ACC112 (cell line): ENCODE results near the gene PLCL1.

Source experiments
- H2AFZ ChIP-seq: fragments of 200-600 bp; sonication (generic); one replicate; pipeline ENCODE4 v1.6.0; 2017; ENCODE audit warnings: antibody characterized with exemption, low read length; ENCODE audit not compliant: unreplicated experiment
- H3K27ac ChIP-seq: fragments of 200-600 bp; sonication (generic); 2 replicates; pipeline ENCODE4 v1.5.1; 2014; ENCODE audit warnings: low read depth, mild to moderate bottlenecking, antibody characterized with exemption, low read length, moderate library complexity
- H3K27me3 ChIP-seq: fragments of 200-600 bp; sonication (generic); 2 replicates; pipeline ENCODE4 v1.6.1; 2014; ENCODE audit warnings: mild to moderate bottlenecking, antibody characterized with exemption, low read length, moderate library complexity, mixed read lengths; ENCODE audit not compliant: insufficient read depth
- H3K36me3 ChIP-seq: fragments of 200-600 bp; sonication (generic); 2 replicates; pipeline ENCODE4 v1.6.1; 2016; ENCODE audit warnings: mild to moderate bottlenecking, antibody characterized with exemption, low read length, moderate library complexity, mixed read lengths; ENCODE audit not compliant: insufficient read depth
- H3K4me1 ChIP-seq: fragments of 200-600 bp; sonication (generic); one replicate; pipeline ENCODE4 v1.6.1; 2016; ENCODE audit warnings: low read length, mixed read lengths; ENCODE audit not compliant: insufficient read depth, unreplicated experiment, control insufficient read depth
- H3K4me3 ChIP-seq: fragments of 200-600 bp; sonication (generic); 2 replicates; pipeline ENCODE4 v1.5.1; 2014; ENCODE audit warnings: mild to moderate bottlenecking, low read depth, low read length
- H3K79me2 ChIP-seq: fragments of 200-600 bp; sonication (generic); one replicate; pipeline ENCODE4 v1.6.0; 2016; ENCODE audit warnings: low read length; ENCODE audit not compliant: control insufficient read depth, unreplicated experiment, insufficient read depth

The PLCL1 gene

DNA sequence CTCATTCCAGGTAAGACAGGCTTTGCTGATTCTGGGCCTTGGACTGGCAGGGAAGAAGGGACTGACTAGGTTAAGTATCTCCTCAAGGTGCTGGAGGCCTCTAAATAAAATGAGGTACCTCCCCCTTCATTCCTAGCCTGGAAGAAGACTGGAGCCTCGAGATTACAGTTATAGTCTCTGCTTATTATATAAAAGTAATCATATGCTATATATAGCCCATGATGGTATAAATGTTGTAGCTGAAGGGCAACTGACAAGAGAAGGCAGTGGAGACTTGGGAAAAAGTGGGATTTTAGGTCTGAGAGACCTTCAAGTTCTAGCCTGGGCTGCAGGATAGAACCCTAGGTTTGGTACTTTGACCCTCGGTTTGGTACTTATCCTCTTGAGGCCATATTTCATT is 248.3 kb downstream of the PLCL1 start:
- Histone ChIP-seq H3K79me2 (no peaks in the 10 kb centered on the region), H2AFZ (no peak overlapping the region), H3K27ac (no peak overlapping the region), H3K4me3 (no peak overlapping the region), H3K36me3 (no peaks in the 10 kb centered on the region), H3K4me1 (no peaks in the 10 kb centered on the region), H3K27me3 (no peaks in the 10 kb centered on the region)

DNA sequence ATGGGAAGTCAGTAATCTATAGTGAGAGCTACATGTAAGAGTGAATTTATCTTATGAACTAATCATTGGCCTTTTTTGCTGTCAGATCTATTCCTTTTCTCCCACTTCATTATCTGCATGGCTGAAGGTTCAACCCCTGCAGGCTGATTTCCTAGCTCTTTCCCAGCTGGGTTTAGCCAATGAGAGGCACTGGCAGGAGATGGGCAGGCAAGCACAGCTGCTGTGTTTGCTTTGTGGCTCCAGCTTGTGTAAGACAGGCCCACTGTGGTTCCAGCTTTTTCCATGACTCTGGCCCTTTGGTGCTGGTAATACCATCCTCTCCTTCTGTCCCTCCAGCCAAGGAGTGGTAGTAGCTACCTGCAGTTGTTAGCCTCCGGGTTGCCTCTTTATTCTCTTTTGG is 248.8 kb downstream of the PLCL1 start:
- Histone ChIP-seq H3K4me1 (no peaks in the 10 kb centered on the region), H3K27ac (no peak overlapping the region)

DNA sequence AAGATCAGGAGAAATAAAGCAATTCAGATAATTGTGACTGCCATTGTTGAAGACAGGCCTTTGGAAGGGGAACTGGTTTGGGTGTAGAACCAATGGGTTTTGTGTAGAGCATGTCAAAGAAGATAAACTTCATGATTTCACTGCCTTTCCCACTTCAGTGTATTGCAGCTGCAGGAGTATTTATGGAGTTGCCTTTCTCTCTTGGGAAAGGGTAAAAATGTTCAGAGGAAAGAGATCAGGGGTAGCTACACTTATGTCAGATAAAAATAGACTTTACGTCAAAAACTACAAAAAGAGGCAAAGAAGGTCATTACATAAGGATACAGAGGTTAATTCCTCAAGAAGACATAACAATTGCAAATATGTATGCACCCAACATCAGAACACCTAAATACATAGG is 249.4 kb downstream of the PLCL1 start:
- H2AFZ ChIP-seq, result no peak overlapping the region
- H3K4me3 ChIP-seq, result no peak overlapping the region
- H3K27me3 ChIP-seq, result no peaks in the 10 kb centered on the region
- no peaks in the 10 kb centered on the region for H3K4me1 ChIP-seq
- H3K79me2 ChIP-seq, result no peaks in the 10 kb centered on the region
- H3K36me3 ChIP-seq, result no peaks in the 10 kb centered on the region
- no peak overlapping the region for H3K27ac ChIP-seq

More for the DNA sequence above, 248.8 kb downstream of the PLCL1 start:
- Histone ChIP-seq H3K27me3 (no peaks in the 10 kb centered on the region), H3K79me2 (no peaks in the 10 kb centered on the region), H3K4me3 (no peak overlapping the region), H3K36me3 (no peaks in the 10 kb centered on the region), H2AFZ (no peak overlapping the region)

DNA sequence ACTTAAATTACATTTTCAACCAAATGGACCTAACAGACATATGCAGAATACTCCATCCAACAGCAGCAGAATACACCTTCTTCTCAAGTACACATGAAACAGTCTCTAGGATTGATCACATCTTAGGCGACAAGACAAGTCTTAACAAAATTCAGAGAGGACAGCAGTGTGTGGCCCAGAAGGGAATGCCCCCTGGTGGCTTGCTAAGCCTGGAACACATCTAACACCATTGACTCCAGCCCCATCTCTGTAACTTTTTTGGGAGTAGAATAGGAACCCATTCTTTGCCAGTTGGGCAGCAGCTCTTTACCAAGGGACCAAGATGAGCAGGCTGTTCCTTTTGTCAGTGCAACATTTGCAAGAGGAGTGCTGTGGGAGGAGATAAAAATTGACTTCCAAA is 249.9 kb downstream of the PLCL1 start:
- H3K79me2 ChIP-seq, result no peaks in the 10 kb centered on the region
- H2AFZ ChIP-seq, result no peak overlapping the region
- no peak overlapping the region for H3K27ac ChIP-seq
- H3K36me3 ChIP-seq, result no peaks in the 10 kb centered on the region
- H3K4me1 ChIP-seq, result no peaks in the 10 kb centered on the region
- H3K27me3 ChIP-seq, result no peaks in the 10 kb centered on the region
- H3K4me3 ChIP-seq, result no peak overlapping the region

DNA sequence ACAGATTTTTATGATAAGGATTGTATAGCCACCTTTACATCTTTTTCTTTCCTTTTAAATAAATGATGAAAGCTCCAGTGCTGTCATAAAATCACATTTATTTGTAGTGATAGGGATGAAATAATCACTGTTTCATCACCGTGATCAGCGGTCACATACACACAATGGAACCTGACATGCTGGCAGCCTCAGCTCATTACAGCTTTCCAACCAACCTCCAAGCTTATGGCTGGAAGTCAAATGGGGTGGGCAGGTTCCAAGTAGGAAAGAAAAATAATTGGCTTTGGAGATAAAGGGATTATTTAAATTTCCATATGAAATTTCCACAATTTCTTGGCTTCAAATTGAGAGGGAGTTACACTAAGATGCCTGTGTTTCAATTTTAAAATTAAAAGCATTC is 251.3 kb downstream of the PLCL1 start:
- H3K27ac ChIP-seq, result no peak overlapping the region
- H3K79me2 ChIP-seq, result no peaks in the 10 kb centered on the region
- H3K4me3 ChIP-seq, result no peak overlapping the region
- no peaks in the 10 kb centered on the region for H3K4me1 ChIP-seq
- no peaks in the 10 kb centered on the region for H3K27me3 ChIP-seq
- no peaks in the 10 kb centered on the region for H3K36me3 ChIP-seq
- no peak overlapping the region for H2AFZ ChIP-seq

DNA sequence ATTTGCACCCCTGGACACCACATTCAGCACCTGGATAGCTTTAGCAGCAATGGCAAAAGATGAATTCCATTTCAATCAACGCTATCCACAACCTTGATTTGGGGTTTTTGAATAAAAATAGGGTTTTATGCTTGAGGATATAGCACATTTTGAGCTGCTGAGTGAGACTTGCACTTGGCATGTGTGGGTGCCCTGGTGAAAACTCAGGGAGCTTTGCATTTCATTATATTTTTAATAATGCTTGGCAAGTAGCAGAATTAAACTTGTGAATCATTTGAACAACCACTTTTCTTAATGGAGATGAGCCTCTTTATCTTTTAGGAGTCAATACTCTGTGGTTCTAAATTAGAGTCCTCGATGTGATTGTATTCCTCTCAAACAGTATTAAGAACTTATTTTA is 252.4 kb downstream of the PLCL1 start:
- no peak overlapping the region for H3K27ac ChIP-seq
- H3K4me1 ChIP-seq, result no peaks in the 10 kb centered on the region
- no peak overlapping the region for H2AFZ ChIP-seq
- no peaks in the 10 kb centered on the region for H3K36me3 ChIP-seq
- no peaks in the 10 kb centered on the region for H3K27me3 ChIP-seq
- no peak overlapping the region for H3K4me3 ChIP-seq
- no peaks in the 10 kb centered on the region for H3K79me2 ChIP-seq

DNA sequence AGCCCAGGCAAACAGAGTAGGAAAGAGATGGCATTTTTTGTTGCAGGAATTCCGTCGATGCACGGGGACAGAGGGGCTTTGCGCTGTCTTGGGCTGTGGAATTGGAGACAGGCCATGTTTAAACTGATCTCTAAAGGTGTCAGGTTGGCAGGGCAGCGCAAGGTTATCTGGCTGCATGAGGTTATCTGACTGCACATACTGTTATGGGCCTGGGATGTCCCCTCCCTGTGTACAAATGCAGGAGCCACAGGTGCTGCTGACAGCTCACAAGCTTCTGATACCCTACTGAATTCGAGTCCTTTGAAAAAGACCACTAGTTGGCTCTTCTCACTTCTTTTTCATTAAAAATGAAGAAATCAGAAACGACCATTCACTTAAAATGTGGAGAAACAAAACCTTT is 255.4 kb downstream of the PLCL1 start:
- Histone ChIP-seq H3K79me2 (no peaks in the 10 kb centered on the region), H3K27me3 (no peaks in the 10 kb centered on the region), H3K4me1 (no peaks in the 10 kb centered on the region), H3K4me3 (no peak overlapping the region), H3K27ac (no peak overlapping the region), H2AFZ (no peak overlapping the region), H3K36me3 (no peaks in the 10 kb centered on the region)

DNA sequence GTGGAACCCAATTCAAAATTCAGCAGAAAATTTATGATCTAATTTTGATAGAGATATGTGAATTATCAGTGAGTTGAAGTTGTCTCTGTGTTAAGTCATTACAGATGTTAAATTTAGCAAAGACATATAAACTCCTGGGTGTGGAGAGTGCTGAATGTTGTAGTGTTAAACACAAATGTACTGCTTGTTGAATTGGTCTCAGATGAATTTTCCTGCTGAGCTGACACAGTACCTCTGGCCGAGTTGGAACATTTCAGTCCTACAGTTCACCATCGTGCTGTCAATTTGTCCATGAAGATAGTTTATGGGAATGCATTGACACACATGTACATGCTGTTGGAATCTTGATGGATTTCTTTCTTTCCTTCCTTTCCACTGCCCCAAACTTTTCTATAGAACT is 255.9 kb downstream of the PLCL1 start:
- no peaks in the 10 kb centered on the region for H3K4me1 ChIP-seq
- no peak overlapping the region for H3K4me3 ChIP-seq
- no peak overlapping the region for H3K27ac ChIP-seq
- no peaks in the 10 kb centered on the region for H3K27me3 ChIP-seq
- H3K36me3 ChIP-seq, result no peaks in the 10 kb centered on the region
- H3K79me2 ChIP-seq, result no peaks in the 10 kb centered on the region
- no peak overlapping the region for H2AFZ ChIP-seq

DNA sequence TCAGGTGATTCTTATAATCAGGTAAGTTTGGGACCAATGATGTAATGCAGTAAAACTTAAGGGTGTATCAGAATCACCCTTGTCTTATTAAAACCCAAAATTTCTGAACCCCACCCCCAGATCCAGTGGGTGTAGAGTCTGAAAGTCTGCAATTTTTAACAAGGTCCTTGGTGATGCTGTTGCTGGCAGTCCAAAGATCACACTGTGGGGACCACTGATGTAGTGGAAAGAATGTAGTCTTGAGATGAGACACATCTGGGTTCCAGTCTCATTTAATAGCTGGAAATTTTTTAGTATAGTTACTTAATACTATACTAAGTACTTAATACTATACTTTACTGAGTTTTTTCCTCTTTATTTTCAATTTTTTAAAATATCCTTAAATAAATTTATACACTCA is 258.4 kb downstream of the PLCL1 start:
- H3K4me1 ChIP-seq, result no peaks in the 10 kb centered on the region
- H3K4me3 ChIP-seq, result no peak overlapping the region
- H3K79me2 ChIP-seq, result no peaks in the 10 kb centered on the region
- H3K36me3 ChIP-seq, result no peaks in the 10 kb centered on the region
- no peak overlapping the region for H2AFZ ChIP-seq
- H3K27ac ChIP-seq, result no peak overlapping the region
- no peaks in the 10 kb centered on the region for H3K27me3 ChIP-seq

DNA sequence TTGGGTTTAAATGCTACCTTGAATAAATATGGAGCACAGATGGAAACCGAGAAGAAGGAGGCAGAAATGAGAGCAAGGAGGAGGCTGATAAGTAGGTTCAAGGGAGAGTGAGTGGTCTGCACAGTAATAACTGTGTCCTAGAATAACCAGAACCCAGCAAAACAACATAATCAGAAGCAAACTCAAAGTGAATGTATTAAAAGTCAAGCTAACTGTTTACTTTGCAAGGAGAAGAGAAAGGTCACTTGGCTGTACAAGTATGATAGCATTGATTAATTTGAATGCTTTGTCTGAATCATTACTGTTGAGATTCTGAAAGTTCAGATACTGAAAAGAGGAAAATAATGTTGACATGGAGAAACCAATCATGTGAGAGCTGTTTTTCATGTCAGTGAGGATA is 258.8 kb downstream of the PLCL1 start:
- H3K36me3 ChIP-seq, result no peaks in the 10 kb centered on the region
- no peak overlapping the region for H3K4me3 ChIP-seq
- H3K27ac ChIP-seq, result no peak overlapping the region
- H3K27me3 ChIP-seq, result no peaks in the 10 kb centered on the region
- no peaks in the 10 kb centered on the region for H3K4me1 ChIP-seq
- H2AFZ ChIP-seq, result no peak overlapping the region
- no peaks in the 10 kb centered on the region for H3K79me2 ChIP-seq

DNA sequence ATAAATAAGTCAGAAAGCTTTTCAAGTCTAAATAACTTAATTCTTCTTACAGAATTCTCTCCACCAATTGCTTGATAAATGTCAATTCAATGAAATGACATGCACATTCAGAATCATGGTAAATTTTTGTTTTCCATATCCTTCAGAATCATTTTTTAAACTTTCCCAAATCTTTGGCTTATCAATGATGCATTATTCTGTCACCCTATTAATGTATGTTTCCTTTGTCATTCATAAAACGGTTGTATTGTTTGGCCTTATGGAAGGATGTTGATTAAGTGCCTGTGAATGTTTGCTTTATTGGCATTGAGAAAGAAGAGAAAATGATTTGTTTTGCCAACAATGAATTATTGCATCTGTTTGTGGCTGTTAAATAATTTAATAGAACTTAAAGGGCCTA is 260.9 kb downstream of the PLCL1 start:
- Histone ChIP-seq H3K79me2 (no peaks in the 10 kb centered on the region), H3K4me1 (no peaks in the 10 kb centered on the region), H3K4me3 (no peak overlapping the region), H3K36me3 (no peaks in the 10 kb centered on the region), H2AFZ (no peak overlapping the region), H3K27ac (no peak overlapping the region), H3K27me3 (no peaks in the 10 kb centered on the region)

DNA sequence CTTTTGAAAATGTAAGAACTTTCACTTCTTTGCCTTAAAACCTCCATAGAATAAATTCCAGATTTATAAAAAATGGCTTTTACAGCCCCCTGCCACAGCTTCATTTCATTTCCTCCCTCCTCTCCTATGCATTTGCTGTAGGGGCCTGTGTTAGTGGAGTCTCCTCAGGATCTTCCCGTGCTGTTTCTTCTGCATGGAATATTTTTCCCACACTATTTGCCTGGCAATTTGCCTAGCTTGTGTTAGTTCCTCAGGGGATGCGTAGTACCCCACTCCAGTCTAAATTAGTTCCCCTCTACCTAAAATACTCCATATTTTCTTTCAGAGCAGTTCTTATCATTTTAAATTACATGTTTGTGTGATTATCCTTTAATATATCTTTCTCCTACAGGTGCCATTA is 262.2 kb downstream of the PLCL1 start:
- Histone ChIP-seq H3K27ac (no peak overlapping the region), H3K36me3 (no peaks in the 10 kb centered on the region), H3K4me1 (no peaks in the 10 kb centered on the region)

More for the DNA sequence above, 262.2 kb downstream of the PLCL1 start:
- no peaks in the 10 kb centered on the region for H3K79me2 ChIP-seq
- no peaks in the 10 kb centered on the region for H3K27me3 ChIP-seq
- no peak overlapping the region for H3K4me3 ChIP-seq
- no peak overlapping the region for H2AFZ ChIP-seq
